GM18867 (cell line): ENCODE data around the gene MIPOL1.
"Not testable (repeated sequence)": the region's sequence is repeated elsewhere in the genome, so short reads cannot be mapped to it uniquely, and the experiment has no call there.

Experiments
- ATAC-seq: cut with Tn5 transposase; IDR thresholded peaks from one replicate; pipeline ENCODE4 v1.9.1; 2021; ENCODE audit warnings: mild to moderate bottlenecking, moderate library complexity; ENCODE audit not compliant: unreplicated experiment

Gene MIPOL1, protein sequence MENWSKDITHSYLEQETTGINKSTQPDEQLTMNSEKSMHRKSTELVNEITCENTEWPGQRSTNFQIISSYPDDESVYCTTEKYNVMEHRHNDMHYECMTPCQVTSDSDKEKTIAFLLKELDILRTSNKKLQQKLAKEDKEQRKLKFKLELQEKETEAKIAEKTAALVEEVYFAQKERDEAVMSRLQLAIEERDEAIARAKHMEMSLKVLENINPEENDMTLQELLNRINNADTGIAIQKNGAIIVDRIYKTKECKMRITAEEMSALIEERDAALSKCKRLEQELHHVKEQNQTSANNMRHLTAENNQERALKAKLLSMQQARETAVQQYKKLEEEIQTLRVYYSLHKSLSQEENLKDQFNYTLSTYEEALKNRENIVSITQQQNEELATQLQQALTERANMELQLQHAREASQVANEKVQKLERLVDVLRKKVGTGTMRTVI

DNA sequence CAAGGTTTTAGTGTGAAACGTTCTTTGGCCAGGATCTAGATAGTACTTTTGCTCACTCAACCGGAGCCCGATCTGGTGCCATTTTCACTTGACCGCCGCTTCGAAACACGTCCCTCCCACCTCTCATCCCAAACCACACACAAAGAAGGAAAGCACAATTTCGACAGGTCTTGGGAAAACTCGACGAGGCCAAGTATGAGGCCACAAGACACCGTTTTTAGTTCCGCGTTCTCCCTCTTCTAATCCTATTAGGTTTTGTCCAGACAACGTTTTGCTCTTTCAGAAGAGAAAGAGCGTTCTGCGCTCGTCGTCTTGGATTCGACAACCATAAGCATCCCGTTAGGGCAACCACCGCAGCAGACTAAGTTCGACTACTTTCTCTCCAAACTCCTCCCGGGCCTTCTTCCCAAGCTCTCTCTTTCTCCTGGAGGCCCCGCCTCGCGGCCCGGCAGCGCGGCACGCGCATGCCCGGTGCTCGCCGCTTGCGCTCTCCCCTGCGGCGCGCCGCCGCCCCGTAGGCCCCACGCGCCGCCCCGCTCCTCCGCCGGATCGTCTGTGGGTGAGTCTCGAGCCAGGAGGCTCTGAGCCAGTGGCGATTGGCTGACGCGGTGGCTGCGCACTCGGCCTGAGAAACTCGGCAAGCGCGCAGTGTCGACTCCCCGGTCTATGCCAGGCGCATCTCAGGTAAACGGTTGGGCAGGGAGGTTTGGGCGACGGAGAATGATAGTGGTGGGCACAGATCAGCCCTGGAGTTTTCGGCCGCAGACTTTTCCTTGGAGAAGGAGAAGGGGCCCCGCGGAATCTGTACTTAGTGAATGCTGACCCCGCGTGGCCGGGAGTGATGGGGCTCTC, at the start of gene MIPOL1:
TSS of gene MIPOL1 (plus strand) at position 517 of the 852 bp plus-strand sequence. CDS start 49,952 bp downstream, outside the sequence.
- ATAC-seq: no peak

DNA sequence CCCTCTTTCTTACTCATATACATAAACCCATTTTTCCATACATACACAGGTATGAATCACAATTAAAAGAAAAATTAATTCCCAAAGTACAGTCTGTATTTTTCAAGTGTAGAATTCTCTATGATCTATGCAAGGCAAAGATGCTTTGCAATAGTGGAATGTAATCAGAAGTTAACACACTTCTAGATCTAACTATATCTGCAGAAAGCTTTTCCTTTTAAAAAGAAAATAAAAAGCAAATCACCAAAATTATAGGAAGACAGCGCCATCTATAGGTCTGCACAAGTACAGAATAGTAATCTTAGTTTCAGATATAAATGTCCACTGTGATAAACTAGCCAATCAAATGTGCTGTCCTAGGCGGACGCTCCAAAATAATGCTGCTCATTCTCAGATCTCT, 47.3 kb upstream of the MIPOL1 start:
- ATAC-seq: peak; percentile 71

- no peak for ATAC-seq
Observed at GRCh38 chr14:37153005-37153404, 44.7 kb upstream of the MIPOL1 start.

- ATAC-seq: no peak
Observed at GRCh38 chr14:37153483-37153882, 44.3 kb upstream of the MIPOL1 start.

GRCh38 chr14:37157987-37158386, 39.8 kb upstream of the MIPOL1 start:
- no peak for ATAC-seq

DNA sequence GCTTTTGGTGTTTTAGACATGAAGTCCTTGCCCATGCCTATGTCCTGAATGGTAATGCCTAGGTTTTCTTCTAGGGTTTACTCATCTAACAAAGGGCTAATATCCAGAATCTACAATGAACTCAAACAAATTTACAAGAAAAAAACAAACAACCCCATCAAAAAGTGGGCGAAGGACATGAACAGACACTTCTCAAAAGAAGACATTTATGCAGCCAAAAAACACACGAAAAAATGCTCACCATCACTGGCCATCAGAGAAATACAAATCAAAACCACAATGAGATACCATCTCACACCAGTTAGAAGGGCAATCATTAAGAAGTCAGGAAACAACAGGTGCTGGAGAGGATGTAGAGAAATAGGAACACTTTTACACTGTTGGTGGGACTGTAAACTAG, 35.4 kb upstream of the MIPOL1 start:
- not testable (repeated sequence) for ATAC-seq

GRCh38 chr14:37165794-37166193, 31.9 kb upstream of the MIPOL1 start:
- ATAC-seq: no peak

DNA sequence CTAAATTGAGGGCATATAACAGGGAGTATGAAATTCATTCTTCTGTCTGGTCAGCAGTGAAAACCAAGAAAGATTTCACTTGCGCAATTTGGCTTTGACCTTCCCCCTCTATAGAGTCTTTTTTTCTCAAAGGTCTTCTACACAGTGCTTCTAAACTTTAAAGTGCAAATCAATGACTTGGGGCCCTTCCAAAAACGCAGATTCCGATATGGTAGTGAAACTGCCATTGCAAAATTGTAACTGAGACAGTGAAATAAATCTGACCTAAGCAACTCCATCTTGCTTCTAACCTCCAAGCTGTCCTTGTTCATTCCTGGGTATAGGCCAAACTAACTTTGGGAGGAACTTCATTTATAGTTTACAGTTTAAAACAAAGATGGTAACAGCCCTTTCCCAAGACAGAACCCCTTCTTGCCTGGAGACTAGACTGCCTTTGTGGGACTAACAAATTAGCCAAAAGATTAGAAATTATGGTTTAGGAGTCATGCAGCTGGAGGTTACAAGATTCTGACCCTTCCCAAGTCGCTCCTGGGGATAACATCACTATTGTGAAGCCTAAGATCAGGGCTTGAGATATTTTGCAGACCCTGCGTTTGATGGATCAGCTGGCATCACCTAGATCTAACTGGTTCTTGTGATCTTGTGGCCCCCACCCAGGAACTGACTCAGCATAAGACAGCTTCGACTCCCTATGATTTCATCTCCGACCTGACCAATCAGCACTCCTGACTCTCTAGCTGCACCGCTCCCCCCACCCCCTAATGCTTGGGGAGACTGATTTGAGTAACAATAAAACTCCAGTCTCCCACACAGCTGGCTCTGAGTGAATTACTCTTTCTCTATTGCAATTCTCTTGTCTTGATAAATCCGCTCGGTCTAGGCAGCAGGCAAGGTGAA, 30.3 kb upstream of the MIPOL1 start:
- ATAC-seq: no peak

- ATAC-seq: no peak
Observed at GRCh38 chr14:37168721-37169120, 29.0 kb upstream of the MIPOL1 start.

GRCh38 chr14:37170237-37170636, 27.5 kb upstream of the MIPOL1 start:
- ATAC-seq: no peak

GRCh38 chr14:37170993-37171392, 26.7 kb upstream of the MIPOL1 start:
- ATAC-seq: no peak

- no peak for ATAC-seq
Observed at GRCh38 chr14:37171678-37172023, 26.1 kb upstream of the MIPOL1 start.

- ATAC-seq: no peak
Observed at GRCh38 chr14:37172024-37172869, 25.5 kb upstream of the MIPOL1 start, which contains the start of gene SLC25A21. Gene SLC25A21 (minus strand): TSS chr14:37172606.

DNA sequence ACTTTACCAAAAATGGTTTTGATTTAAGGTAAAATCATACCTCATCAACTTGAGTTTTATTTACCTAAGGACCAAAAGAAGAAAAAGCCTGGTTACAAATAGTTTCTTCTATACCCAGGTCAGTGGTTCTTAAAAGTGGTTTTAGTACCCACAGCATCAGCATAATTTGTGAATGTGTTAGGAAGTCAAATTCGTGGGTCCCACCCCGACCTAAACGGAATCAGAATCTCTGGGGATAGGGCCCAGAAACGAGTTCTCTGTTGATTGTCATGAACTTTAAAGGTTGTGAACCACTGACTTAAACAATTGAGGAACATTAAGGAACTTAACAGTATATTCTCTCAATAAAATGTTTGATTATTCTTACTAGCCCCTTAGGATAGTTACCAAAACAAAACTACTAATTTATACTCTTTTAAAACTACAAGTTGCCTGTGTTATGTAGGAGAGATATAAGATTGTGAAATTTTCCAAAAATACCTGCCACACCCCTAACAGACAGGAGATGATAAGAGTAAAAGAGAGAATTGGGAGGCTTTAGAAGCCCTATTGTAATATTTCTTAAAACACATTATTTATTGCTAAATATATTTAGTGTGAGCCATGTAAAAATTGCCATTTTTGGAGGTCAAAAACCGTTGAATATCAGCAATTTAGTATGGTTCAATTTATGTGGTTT, 24.7 kb upstream of the MIPOL1 start:
- ATAC-seq: no peak

- no peak for ATAC-seq
Observed at GRCh38 chr14:37179896-37180502, 17.7 kb upstream of the MIPOL1 start.

- ATAC-seq: not testable (repeated sequence)
Observed at GRCh38 chr14:37180886-37181285, 16.9 kb upstream of the MIPOL1 start.

GRCh38 chr14:37181441-37181840, 16.3 kb upstream of the MIPOL1 start:
- no peak for ATAC-seq

DNA sequence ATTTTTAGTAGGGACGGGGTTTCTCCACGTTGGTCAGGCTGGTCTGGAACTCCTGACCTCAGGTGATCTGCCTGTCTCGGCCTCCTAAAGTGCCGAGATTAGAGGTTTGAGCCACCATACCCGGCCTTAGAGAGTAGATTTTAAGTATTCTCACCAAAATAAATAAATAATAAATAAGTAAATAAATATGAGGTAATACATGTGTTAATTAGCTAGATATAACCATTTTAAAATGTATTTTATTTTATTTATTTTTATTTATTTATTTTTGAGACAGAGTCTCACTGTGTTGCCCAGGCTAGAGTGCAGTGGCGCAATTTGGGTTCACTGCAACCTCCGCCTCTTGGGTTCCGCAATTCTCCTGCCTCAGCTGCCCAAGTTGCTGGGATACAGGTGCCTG, 13.2 kb upstream of the MIPOL1 start:
- ATAC-seq: not testable (repeated sequence)

DNA sequence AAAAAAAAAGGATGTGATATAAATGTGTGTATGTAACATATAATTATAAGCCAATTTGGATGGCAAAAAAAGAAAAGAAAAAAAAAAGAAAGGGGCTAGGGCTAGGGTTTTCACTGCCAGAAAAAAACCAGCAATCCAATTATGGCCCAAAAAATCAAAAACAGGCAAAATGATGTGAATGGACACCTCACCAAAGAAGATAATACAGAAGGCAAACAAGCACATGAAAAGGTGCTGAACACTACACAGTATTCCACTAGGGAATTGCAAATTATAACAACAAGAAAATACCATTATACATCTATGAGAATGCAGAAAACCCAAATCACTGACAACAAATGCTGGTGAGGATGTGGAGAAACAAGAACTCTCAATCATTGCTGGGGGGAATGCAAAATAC, 12.1 kb upstream of the MIPOL1 start:
- no peak for ATAC-seq
